K562 (cell line): ENCODE results near the gene ST6GALNAC6. TPM values are rescaled to one million over a fixed set of nuclear protein-coding genes. Genes with fewer than 3 reads are reported as not detected.

ENCODE experiments used
- BHLHE40 ChIP-seq: IDR thresholded peaks from 2 replicates; pipeline ENCODE4 v1.6.1; 2011; ENCODE audit warnings: low read length, improper control_type of control experiment
- CEBPB ChIP-seq: fragments of 450-650 bp; IDR thresholded peaks from 2 replicates; pipeline ENCODE4 v1.6.1; 2016; ENCODE audit warnings: missing genetic modification characterization, missing compliant biosample characterization
- EP300 ChIP-seq: IDR thresholded peaks from 2 replicates; pipeline ENCODE4 v1.6.1; 2012; ENCODE audit warnings: low read length, improper control_type of control experiment
- GTF2E2 ChIP-seq: fragments of 200-800 bp; sonication (Bioruptor generic); IDR thresholded peaks from 2 replicates; pipeline ENCODE4 v1.6.1; 2016; ENCODE audit warnings: missing genetic modification characterization, missing compliant biosample characterization
- HDAC8 ChIP-seq: fragments of 450-650 bp; IDR thresholded peaks from 2 replicates; pipeline ENCODE4 v1.6.1; 2016; ENCODE audit warnings: mild to moderate bottlenecking, missing genetic modification characterization, moderate library complexity, missing compliant biosample characterization
- HNRNPK ChIP-seq: fragments of 200-400 bp; formaldehyde crosslinking; IDR thresholded peaks from one replicate; pipeline ENCODE4 v1.6.1; 2018; ENCODE audit warnings: mild to moderate bottlenecking, low read depth, low read length; ENCODE audit not compliant: poor library complexity, severe bottlenecking
- NCOA6 ChIP-seq: fragments of 450-650 bp; IDR thresholded peaks from 2 replicates; pipeline ENCODE4 v1.6.1; 2017; ENCODE audit warnings: mild to moderate bottlenecking
- RFX1 ChIP-seq: fragments of 450-650 bp; IDR thresholded peaks from 2 replicates; pipeline ENCODE4 v1.6.1; 2016; ENCODE audit warnings: mild to moderate bottlenecking, moderate library complexity
- SRSF3 ChIP-seq: fragments of 200-400 bp; formaldehyde crosslinking; IDR thresholded peaks from 2 replicates; pipeline ENCODE4 v1.6.1; 2016; ENCODE audit warnings: mild to moderate bottlenecking, low read length, moderate library complexity; ENCODE audit not compliant: insufficient read depth
- TCF7 ChIP-seq: sonication (generic); IDR thresholded peaks from 2 replicates; pipeline ENCODE4 v1.6.1; 2016; ENCODE audit warnings: antibody characterized with exemption, borderline replicate concordance
- THRAP3 ChIP-seq: fragments of 450-650 bp; IDR thresholded peaks from 2 replicates; pipeline ENCODE4 v1.6.1; 2016; ENCODE audit warnings: mild to moderate bottlenecking, inconsistent platforms, borderline replicate concordance
- TRIM28 ChIP-seq: fragments of 450-650 bp; IDR thresholded peaks from 2 replicates; pipeline ENCODE4 v1.6.1; 2017
- XRCC3 ChIP-seq: fragments of 450-650 bp; IDR thresholded peaks from 2 replicates; pipeline ENCODE4 v1.6.1; 2017; ENCODE audit warnings: mild to moderate bottlenecking, moderate library complexity
- ZBTB2 ChIP-seq: fragments of 450-650 bp; IDR thresholded peaks from 2 replicates; pipeline ENCODE4 v1.6.1; 2016; ENCODE audit warnings: antibody characterized with exemption
- ZC3H8 ChIP-seq: fragments of 450-650 bp; IDR thresholded peaks from 2 replicates; pipeline ENCODE4 v1.6.1; 2017
- ZNF140 ChIP-seq: fragments of 250-450 bp; sonication (Bioruptor Pico); IDR thresholded peaks from 2 replicates; pipeline ENCODE4 v1.8.0; 2021; ENCODE audit warnings: moderate library complexity, mild to moderate bottlenecking, inconsistent platforms
- ZNF224 ChIP-seq: sonication (generic); formaldehyde crosslinking; IDR thresholded peaks from 2 replicates; pipeline ENCODE4 v1.8.0; 2022; ENCODE audit warnings: mild to moderate bottlenecking, missing genetic modification reagents
- ZNF280A ChIP-seq: fragments of 450-650 bp; IDR thresholded peaks from 2 replicates; pipeline ENCODE4 v1.6.1; 2018; ENCODE audit warnings: mild to moderate bottlenecking, low read depth; ENCODE audit not compliant: partially characterized antibody
- polyA plus RNA-seq, 8 experiments: library from polyadenylated mRNA; depleted of rRNA in 4 of 8; stranded (reverse) in 5 of 8; unstranded in 3 of 8; fragments of >200 nt; fragmentation: Nextera tagmentation in 2 of 8; fragmentation: Illumina TruSeq in 1 of 8; extraction: Ambion mirVana in 2 of 8; extraction: Trizol in 1 of 8; gene quantifications; 2 replicates each; pipeline versions ENCODE4 v1.2.1 to v1.2.3, GENCODE V29; 2011 to 2014; ENCODE audit warnings: inconsistent platforms in 1 of 8, missing spikeins in 1 of 8
- total RNA-seq, 7 experiments: library from RNA; depleted of rRNA in 6 of 7; stranded (reverse); fragments of >200 nt in 6 of 7; fragmentation: Illumina TruSeq in 2 of 7; extraction: Trizol in 2 of 7; gene quantifications; 2 replicates each; pipeline versions ENCODE4 v1.2.1 to v1.2.3, GENCODE V29; 2011 to 2021; ENCODE audit warnings: low replicate concordance in 1 of 7
- TF ChIP-seq, protein P1 (sequence below): fragments of 450-650 bp; formaldehyde crosslinking; conservative IDR thresholded peaks from 2 replicates; pipeline ENCODE4 v1.4.0; 2022; ENCODE audit warnings: mild to moderate bottlenecking, missing genetic modification characterization
- TF ChIP-seq, protein P2 (sequence below): fragments of 250-450 bp; sonication (Bioruptor Pico); IDR thresholded peaks from 2 replicates; pipeline ENCODE4 v1.5.0; 2020; ENCODE audit warnings: mild to moderate bottlenecking
- TF ChIP-seq, protein P3 (sequence below), 2 experiments: fragments of 200-800 bp in 1 of 2; sonication (Bioruptor generic) in 1 of 2; sonication (generic) in 1 of 2; formaldehyde crosslinking in 1 of 2; IDR thresholded peaks in 1 of 2; conservative IDR thresholded peaks in 1 of 2; 2 replicates each; pipeline versions ENCODE4 v1.5.0 to v1.6.1; 2016 to 2020; ENCODE audit warnings: missing compliant biosample characterization in 1 of 2, missing genetic modification characterization in 1 of 2, missing genetic modification reagents in 1 of 2

Gene ST6GALNAC6
- total and polyA plus RNA-seq, 9 of the 15 experiments (the other 6 are each of a cell fraction or from before 2014, with no cell fraction given): 0.13 to 23.0 (median 14.5) TPM

DNA sequence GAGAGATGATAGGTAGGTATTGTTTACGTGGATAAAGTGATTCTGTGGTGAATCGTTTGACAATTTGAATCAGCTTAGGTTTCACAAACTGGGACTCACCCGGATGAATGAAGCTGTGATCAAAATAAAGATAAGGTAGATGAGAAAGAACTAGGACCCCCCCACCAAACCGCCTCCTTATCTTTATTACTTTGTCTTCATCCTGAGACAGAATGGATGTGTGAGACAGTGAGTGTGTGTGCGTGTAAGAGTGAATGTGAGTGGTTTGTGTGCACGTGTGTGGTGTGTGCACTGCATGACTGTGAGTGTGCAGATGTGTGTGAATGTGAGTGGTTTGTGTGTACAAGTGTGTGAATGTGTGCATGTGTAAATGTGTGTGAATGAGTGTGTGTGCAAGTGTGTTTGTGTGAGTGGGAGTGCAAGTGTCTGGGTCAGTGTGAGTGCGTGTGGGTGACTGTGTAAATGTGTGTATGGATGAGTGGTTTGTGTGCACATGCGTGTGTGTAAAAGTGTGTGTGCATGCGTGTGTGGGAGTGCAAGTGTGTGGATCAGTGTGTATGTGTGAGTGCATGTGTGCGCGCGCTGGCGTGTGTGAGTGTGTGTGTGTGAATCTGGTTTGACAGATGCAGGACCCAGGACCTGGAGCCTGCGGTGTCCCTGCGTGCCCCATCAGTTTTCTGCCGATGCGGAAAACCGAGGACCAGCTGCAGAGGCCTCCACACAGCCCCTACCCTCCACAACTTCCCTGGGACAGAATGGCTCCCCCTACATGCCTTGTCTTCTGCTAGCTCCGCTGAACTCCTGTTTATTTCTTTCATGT is 33.5 kb downstream of the ST6GALNAC6 start (continued):
- TF ChIP-seq ZBTB2: peak; percentile 82; the same call in 1 of the 2 replicates
- TF ChIP-seq XRCC3: no peak
- no peak for TF ChIP-seq ZNF224 (CRISPR knock-in tag)
- no peak for TF ChIP-seq EP300
- peak; percentile 95 for TF ChIP-seq THRAP3
- no peak for TF ChIP-seq HDAC8 (tag)
- TF ChIP-seq SRSF3: no peak
- TF ChIP-seq, protein P1, sequence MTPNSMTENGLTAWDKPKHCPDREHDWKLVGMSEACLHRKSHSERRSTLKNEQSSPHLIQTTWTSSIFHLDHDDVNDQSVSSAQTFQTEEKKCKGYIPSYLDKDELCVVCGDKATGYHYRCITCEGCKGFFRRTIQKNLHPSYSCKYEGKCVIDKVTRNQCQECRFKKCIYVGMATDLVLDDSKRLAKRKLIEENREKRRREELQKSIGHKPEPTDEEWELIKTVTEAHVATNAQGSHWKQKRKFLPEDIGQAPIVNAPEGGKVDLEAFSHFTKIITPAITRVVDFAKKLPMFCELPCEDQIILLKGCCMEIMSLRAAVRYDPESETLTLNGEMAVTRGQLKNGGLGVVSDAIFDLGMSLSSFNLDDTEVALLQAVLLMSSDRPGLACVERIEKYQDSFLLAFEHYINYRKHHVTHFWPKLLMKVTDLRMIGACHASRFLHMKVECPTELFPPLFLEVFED (CRISPR knock-in tag): peak; percentile 96
- TF ChIP-seq ZC3H8: 0 out of 2 replicates have a peak, but pooled peaks have one; percentile 18
- no peak for TF ChIP-seq NCOA6
- peak; percentile 38; the same call in 1 of the 2 replicates for TF ChIP-seq BHLHE40
- no peak for TF ChIP-seq CEBPB (tag)
- TF ChIP-seq GTF2E2 (tag): no peak
- TF ChIP-seq TRIM28: no peak
- no peak for TF ChIP-seq ZNF280A
- TF ChIP-seq, protein P2, sequence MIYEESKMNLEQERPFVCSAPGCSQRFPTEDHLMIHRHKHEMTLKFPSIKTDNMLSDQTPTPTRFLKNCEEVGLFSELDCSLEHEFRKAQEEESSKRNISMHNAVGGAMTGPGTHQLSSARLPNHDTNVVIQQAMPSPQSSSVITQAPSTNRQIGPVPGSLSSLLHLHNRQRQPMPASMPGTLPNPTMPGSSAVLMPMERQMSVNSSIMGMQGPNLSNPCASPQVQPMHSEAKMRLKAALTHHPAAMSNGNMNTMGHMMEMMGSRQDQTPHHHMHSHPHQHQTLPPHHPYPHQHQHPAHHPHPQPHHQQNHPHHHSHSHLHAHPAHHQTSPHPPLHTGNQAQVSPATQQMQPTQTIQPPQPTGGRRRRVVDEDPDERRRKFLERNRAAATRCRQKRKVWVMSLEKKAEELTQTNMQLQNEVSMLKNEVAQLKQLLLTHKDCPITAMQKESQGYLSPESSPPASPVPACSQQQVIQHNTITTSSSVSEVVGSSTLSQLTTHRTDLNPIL: no peak
- TF ChIP-seq RFX1: no peak
- TF ChIP-seq HNRNPK: no peak
- TF ChIP-seq TCF7: no peak
- no peak for TF ChIP-seq ZNF140 (CRISPR knock-in tag)
- TF ChIP-seq, protein P3, sequence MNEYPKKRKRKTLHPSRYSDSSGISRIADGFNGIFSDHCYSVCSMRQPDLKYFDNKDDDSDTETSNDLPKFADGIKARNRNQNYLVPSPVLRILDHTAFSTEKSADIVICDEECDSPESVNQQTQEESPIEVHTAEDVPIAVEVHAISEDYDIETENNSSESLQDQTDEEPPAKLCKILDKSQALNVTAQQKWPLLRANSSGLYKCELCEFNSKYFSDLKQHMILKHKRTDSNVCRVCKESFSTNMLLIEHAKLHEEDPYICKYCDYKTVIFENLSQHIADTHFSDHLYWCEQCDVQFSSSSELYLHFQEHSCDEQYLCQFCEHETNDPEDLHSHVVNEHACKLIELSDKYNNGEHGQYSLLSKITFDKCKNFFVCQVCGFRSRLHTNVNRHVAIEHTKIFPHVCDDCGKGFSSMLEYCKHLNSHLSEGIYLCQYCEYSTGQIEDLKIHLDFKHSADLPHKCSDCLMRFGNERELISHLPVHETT (CRISPR knock-in tag; conservative IDR thresholded peaks at IDR 0.05 in 1 of 2, IDR thresholded peaks at IDR 0.05 in 1 of 2): no peak
